ENCODE measurements around the gene H2BW2.

GRCh38 chrX:104084534-104085277 lies 45.0 kb downstream of the H2BW2 start:
- TF ChIP-seq MYC (IDR thresholded peaks at IDR 0.05; ENCODE audit: insufficient read depth, insufficient read length, insufficient replicate concordance, low read length, severe bottlenecking) (no peak), CTCF (IDR thresholded peaks at IDR 0.05 in 2 of 3, conservative IDR thresholded peaks at IDR 0.05 in 1 of 3; ENCODE audit: control insufficient read depth in 2 of 3, extremely low read depth in 1 of 3, insufficient read depth in 1 of 3, low read depth in 3 of 3, low read length in 3 of 3) (no peak), BHLHE40 (IDR thresholded peaks at IDR 0.05; ENCODE audit: borderline replicate concordance in 1 of 2, low read depth in 2 of 2, low read length in 1 of 2) (no peak), POLR2A (IDR thresholded peaks at IDR 0.05; ENCODE audit: low read depth, low read length) (no peak)

Measured in GM12878 (cell line).